ENCODE results near the gene NUPR2. TPM values are rescaled to one million over a fixed set of nuclear protein-coding genes. Genes with fewer than 3 reads are reported as not detected.

The NUPR2 gene
- total and polyA plus RNA-seq, 9 of the 15 experiments (the other 6 are each of a cell fraction or from before 2014, with no cell fraction given) = not detected

Other genes starting within 250 kb of the NUPR2 start
Only the 7 nearest of the 8 such genes appear.
- 25.9 and 32.8 TPM in 2 replicates for gene MRPS17, start 164.5 kb downstream of the NUPR2 start, total RNA-seq (2014; rRNA removed)
- gene MRPS17, start 164.5 kb downstream of the NUPR2 start, total RNA-seq (2014; rRNA removed; fragmentation: Illumina TruSeq; extraction: Trizol) = 43.9 and 45.4 TPM in 2 replicates
- 37.9 and 43.9 TPM in 2 replicates for gene MRPS17, start 164.5 kb downstream of the NUPR2 start, total RNA-seq (2015; rRNA removed; fragmentation: Illumina TruSeq; extraction: Trizol)
- gene MRPS17, start 164.5 kb downstream of the NUPR2 start, total RNA-seq (2021) = 37.7 and 39.8 TPM in 2 replicates
- gene MRPS17, start 164.5 kb downstream of the NUPR2 start, polyA plus RNA-seq (2011; rRNA removed) = 37.7 and 53.4 TPM in 2 replicates
- gene MRPS17, start 164.5 kb downstream of the NUPR2 start, polyA plus RNA-seq (2014; fragmentation: Illumina TruSeq; extraction: Trizol) = 34.0 and 35.9 TPM in 2 replicates
- 10 to 100 TPM; 98.1 to 99.3 TPM for gene MRPS17, start 164.5 kb downstream of the NUPR2 start, polyA plus RNA-seq (2014; fragmentation: Nextera tagmentation; extraction: Ambion mirVana)
- 33.1 and 43.3 TPM in 2 replicates for gene MRPS17, start 164.5 kb downstream of the NUPR2 start, polyA plus RNA-seq (2014; rRNA removed)
- gene NIPSNAP2, start 151.8 kb downstream of the NUPR2 start, total RNA-seq (2014; rRNA removed) = 46.0 and 73.7 TPM in 2 replicates
- 68.4 and 77.2 TPM in 2 replicates for gene NIPSNAP2, start 151.8 kb downstream of the NUPR2 start, total RNA-seq (2014; rRNA removed; fragmentation: Illumina TruSeq; extraction: Trizol)
- gene NIPSNAP2, start 151.8 kb downstream of the NUPR2 start, total RNA-seq (2015; rRNA removed; fragmentation: Illumina TruSeq; extraction: Trizol) = 61.3 and 62.8 TPM in 2 replicates
- gene NIPSNAP2, start 151.8 kb downstream of the NUPR2 start, total RNA-seq (2021) = 52.5 and 52.7 TPM in 2 replicates
- 100 and 107 TPM in 2 replicates for gene NIPSNAP2, start 151.8 kb downstream of the NUPR2 start, polyA plus RNA-seq (2011; rRNA removed)
- gene NIPSNAP2, start 151.8 kb downstream of the NUPR2 start, polyA plus RNA-seq (2014; fragmentation: Illumina TruSeq; extraction: Trizol) = 65.8 and 79.4 TPM in 2 replicates
- gene NIPSNAP2, start 151.8 kb downstream of the NUPR2 start, polyA plus RNA-seq (2014; fragmentation: Nextera tagmentation; extraction: Ambion mirVana) = 10 to 100 TPM; 24.9 to 30.4 TPM
- 53.0 and 53.9 TPM in 2 replicates for gene NIPSNAP2, start 151.8 kb downstream of the NUPR2 start, polyA plus RNA-seq (2014; rRNA removed)
- gene PSPH, start 65.0 kb downstream of the NUPR2 start, total RNA-seq (2014; rRNA removed) = 29.1 and 46.8 TPM in 2 replicates
- gene PSPH, start 65.0 kb downstream of the NUPR2 start, total RNA-seq (2014; rRNA removed; fragmentation: Illumina TruSeq; extraction: Trizol) = 16.6 and 17.8 TPM in 2 replicates
- gene PSPH, start 65.0 kb downstream of the NUPR2 start, total RNA-seq (2015; rRNA removed; fragmentation: Illumina TruSeq; extraction: Trizol) = 12.1 and 13.8 TPM in 2 replicates
- gene PSPH, start 65.0 kb downstream of the NUPR2 start, total RNA-seq (2021) = 20.9 and 21.5 TPM in 2 replicates
- 18.2 and 20.2 TPM in 2 replicates for gene PSPH, start 65.0 kb downstream of the NUPR2 start, polyA plus RNA-seq (2011; rRNA removed)
- gene PSPH, start 65.0 kb downstream of the NUPR2 start, polyA plus RNA-seq (2014; fragmentation: Illumina TruSeq; extraction: Trizol) = 25.0 and 29.6 TPM in 2 replicates
- 1 to 10 TPM; 6.3 to 9.0 TPM for gene PSPH, start 65.0 kb downstream of the NUPR2 start, polyA plus RNA-seq (2014; fragmentation: Nextera tagmentation; extraction: Ambion mirVana)
- 23.6 and 30.6 TPM in 2 replicates for gene PSPH, start 65.0 kb downstream of the NUPR2 start, polyA plus RNA-seq (2014; rRNA removed)
- gene CCT6A, start 64.7 kb downstream of the NUPR2 start, total RNA-seq (2014; rRNA removed) = 387 and 445 TPM in 2 replicates
- 541 and 575 TPM in 2 replicates for gene CCT6A, start 64.7 kb downstream of the NUPR2 start, total RNA-seq (2014; rRNA removed; fragmentation: Illumina TruSeq; extraction: Trizol)
- 437 and 481 TPM in 2 replicates for gene CCT6A, start 64.7 kb downstream of the NUPR2 start, total RNA-seq (2015; rRNA removed; fragmentation: Illumina TruSeq; extraction: Trizol)
- gene CCT6A, start 64.7 kb downstream of the NUPR2 start, total RNA-seq (2021) = 302 and 312 TPM in 2 replicates
- 586 and 708 TPM in 2 replicates for gene CCT6A, start 64.7 kb downstream of the NUPR2 start, polyA plus RNA-seq (2011; rRNA removed)
- gene CCT6A, start 64.7 kb downstream of the NUPR2 start, polyA plus RNA-seq (2014; fragmentation: Illumina TruSeq; extraction: Trizol) = 353 and 373 TPM in 2 replicates
- 100 to 1,000 TPM; 244 to 314 TPM for gene CCT6A, start 64.7 kb downstream of the NUPR2 start, polyA plus RNA-seq (2014; fragmentation: Nextera tagmentation; extraction: Ambion mirVana)
- gene CCT6A, start 64.7 kb downstream of the NUPR2 start, polyA plus RNA-seq (2014; rRNA removed) = 404 and 419 TPM in 2 replicates
- gene SUMF2, start 52.1 kb downstream of the NUPR2 start, total RNA-seq (2014; rRNA removed) = 65.3 and 72.0 TPM in 2 replicates
- gene SUMF2, start 52.1 kb downstream of the NUPR2 start, total RNA-seq (2014; rRNA removed; fragmentation: Illumina TruSeq; extraction: Trizol) = 67.7 and 74.7 TPM in 2 replicates
- gene SUMF2, start 52.1 kb downstream of the NUPR2 start, total RNA-seq (2015; rRNA removed; fragmentation: Illumina TruSeq; extraction: Trizol) = 62.1 and 63.0 TPM in 2 replicates
- 90.0 and 96.9 TPM in 2 replicates for gene SUMF2, start 52.1 kb downstream of the NUPR2 start, total RNA-seq (2021)
- 92.5 and 101 TPM in 2 replicates for gene SUMF2, start 52.1 kb downstream of the NUPR2 start, polyA plus RNA-seq (2011; rRNA removed)
- 108 and 113 TPM in 2 replicates for gene SUMF2, start 52.1 kb downstream of the NUPR2 start, polyA plus RNA-seq (2014; fragmentation: Illumina TruSeq; extraction: Trizol)
- gene SUMF2, start 52.1 kb downstream of the NUPR2 start, polyA plus RNA-seq (2014; fragmentation: Nextera tagmentation; extraction: Ambion mirVana) = 10 to 100 TPM; 39.0 to 60.3 TPM
- gene SUMF2, start 52.1 kb downstream of the NUPR2 start, polyA plus RNA-seq (2014; rRNA removed) = 73.8 and 86.3 TPM in 2 replicates
- 0.73 and 0.82 TPM in 2 replicates for gene PHKG1, start 23.5 kb downstream of the NUPR2 start, total RNA-seq (2014; rRNA removed)
- 0.13 and 0.47 TPM in 2 replicates for gene PHKG1, start 23.5 kb downstream of the NUPR2 start, total RNA-seq (2014; rRNA removed; fragmentation: Illumina TruSeq; extraction: Trizol)
- 0.53 and 0.83 TPM in 2 replicates for gene PHKG1, start 23.5 kb downstream of the NUPR2 start, total RNA-seq (2015; rRNA removed; fragmentation: Illumina TruSeq; extraction: Trizol)
- 0.29 and 0.40 TPM in 2 replicates for gene PHKG1, start 23.5 kb downstream of the NUPR2 start, total RNA-seq (2021)
- 0.78 and 1.9 TPM in 2 replicates for gene PHKG1, start 23.5 kb downstream of the NUPR2 start, polyA plus RNA-seq (2011; rRNA removed)
- 0.46 and 0.69 TPM in 2 replicates for gene PHKG1, start 23.5 kb downstream of the NUPR2 start, polyA plus RNA-seq (2014; fragmentation: Illumina TruSeq; extraction: Trizol)
- under 1 TPM; 0.10 to 0.11 TPM for gene PHKG1, start 23.5 kb downstream of the NUPR2 start, polyA plus RNA-seq (2014; fragmentation: Nextera tagmentation; extraction: Ambion mirVana)
- 0.27 and 0.45 TPM in 2 replicates for gene PHKG1, start 23.5 kb downstream of the NUPR2 start, polyA plus RNA-seq (2014; rRNA removed)
- 866 and 1,072 TPM in 2 replicates for gene CHCHD2, start 9.9 kb downstream of the NUPR2 start, total RNA-seq (2014; rRNA removed)
- gene CHCHD2, start 9.9 kb downstream of the NUPR2 start, total RNA-seq (2014; rRNA removed; fragmentation: Illumina TruSeq; extraction: Trizol) = 572 and 585 TPM in 2 replicates
- gene CHCHD2, start 9.9 kb downstream of the NUPR2 start, total RNA-seq (2015; rRNA removed; fragmentation: Illumina TruSeq; extraction: Trizol) = 648 and 717 TPM in 2 replicates
- 944 and 976 TPM in 2 replicates for gene CHCHD2, start 9.9 kb downstream of the NUPR2 start, total RNA-seq (2021)
- 869 and 914 TPM in 2 replicates for gene CHCHD2, start 9.9 kb downstream of the NUPR2 start, polyA plus RNA-seq (2011; rRNA removed)
- 418 and 687 TPM in 2 replicates for gene CHCHD2, start 9.9 kb downstream of the NUPR2 start, polyA plus RNA-seq (2014; fragmentation: Illumina TruSeq; extraction: Trizol)
- 100 to 1,000 TPM; 145 to 350 TPM for gene CHCHD2, start 9.9 kb downstream of the NUPR2 start, polyA plus RNA-seq (2014; fragmentation: Nextera tagmentation; extraction: Ambion mirVana)
- 1,035 and 1,044 TPM in 2 replicates for gene CHCHD2, start 9.9 kb downstream of the NUPR2 start, polyA plus RNA-seq (2014; rRNA removed)